Heart left ventricle (tissue), 16 donors: Measurements from ENCODE around the gene BMPR1A. TPM values are rescaled to one million over a fixed set of nuclear protein-coding genes. Genes with fewer than 3 reads are reported as not detected.

Experiments used
- ATAC-seq, 4 donors: fragments of 200-7000 bp; cut with Tn5 transposase; one replicate each; pipeline ENCODE4 v1.9.1; 2020 to 2022; ENCODE audit warnings: moderate library complexity in 4 of 4, mild to moderate bottlenecking in 3 of 4, moderate number of reproducible peaks in 1 of 4
- DNase-seq, 5 donors: peaks; one replicate each; pipeline ENCODE4 v3.0.0-alpha.2; 2020
- H3K27ac ChIP-seq, 12 donors: fragments of 200-600 bp; sonication (generic) in 4 of 12; one replicate each; pipeline versions ENCODE4 v1.5.0 to v1.8.0; 2016 to 2022; ENCODE audit warnings: mild to moderate bottlenecking in 2 of 12
- H3K27me3 ChIP-seq, 9 donors: fragments of 200-600 bp; sonication (generic) in 2 of 9; one replicate each; pipeline versions ENCODE4 v1.5.1 to v1.8.0; 2016 to 2022; ENCODE audit warnings: mild to moderate bottlenecking in 3 of 9
- H3K36me3 ChIP-seq, 9 donors: fragments of 200-600 bp; sonication (generic) in 2 of 9; one replicate each; pipeline versions ENCODE4 v1.5.0 to v1.8.0; 2018 to 2022; ENCODE audit warnings: mild to moderate bottlenecking in 2 of 9
- H3K4me1 ChIP-seq, 12 donors: fragments of 200-600 bp; sonication (generic) in 4 of 12; one replicate each; pipeline versions ENCODE4 v1.5.0 to v1.8.0; 2016 to 2022; ENCODE audit warnings: mild to moderate bottlenecking in 3 of 12
- H3K4me3 ChIP-seq, 12 donors: fragments of 200-600 bp; sonication (generic) in 4 of 12; one replicate each; pipeline versions ENCODE4 v1.5.0 to v1.8.0; 2017 to 2022; ENCODE audit warnings: mild to moderate bottlenecking in 9 of 12, moderate library complexity in 4 of 12
- H3K9me3 ChIP-seq, 12 donors: fragments of 200-600 bp; sonication (generic) in 4 of 12; one replicate each; pipeline versions ENCODE4 v1.5.0 to v1.8.0; 2016 to 2022; ENCODE audit warnings: mild to moderate bottlenecking in 1 of 12
- CTCF ChIP-seq, 12 donors: fragments of 200-600 bp; sonication (generic) in 4 of 12; IDR thresholded peaks; one replicate each; pipeline versions ENCODE4 v1.5.0 to v1.8.0; 2018 to 2022; ENCODE audit warnings: antibody characterized with exemption in 12 of 12, mild to moderate bottlenecking in 5 of 12
- POLR2A ChIP-seq, 2 donors: fragments of 450-650 bp; IDR thresholded peaks; one replicate each; pipeline ENCODE4 v1.6.1; 2017; ENCODE audit warnings: antibody characterized with exemption in 2 of 2, mild to moderate bottlenecking in 2 of 2, moderate library complexity in 2 of 2
- WGBS, 4 donors: extraction: QIAGEN DNeasy Blood & Tissue Kit in 2 of 4; methylation state at CpG; one replicate each; pipeline versions ENCODE4 v1.1.5 to v1.1.7; 2013 to 2018; 5-methylcytosine and 5-hydroxymethylcytosine counted together
- intact Hi-C, 10 donors: fragments of 100-400 bp; cut with DNase I; formaldehyde crosslinking; loops; one replicate each; pipeline versions ENCODE4 v1.11.1 to v1.14.2; 2022
- polyA plus RNA-seq, 2 donors: library from polyadenylated mRNA; stranded (reverse); fragments of 200-250 nt; gene quantifications; one replicate each; pipeline ENCODE4 v1.2.3, GENCODE V29; 2013
- total RNA-seq, 9 donors: library from RNA; depleted of rRNA in 2 of 9; stranded (reverse); fragments of >200 nt in 2 of 9; fragmentation: NEBNext Ultra II Directional in 3 of 9; extraction: Animal tissue kit (Norgen Biotek cat#: 25700) in 3 of 9; gene quantifications; one replicate each; pipeline versions ENCODE4 v1.1.0 to v1.2.4, GENCODE V29; 2016 to 2023
- donor health status: ischemic (EF 13 %, LVEDD 7.1; RV severe dilation, severe dysfunction).
- donor health status: healthy with polysubstance abuse.
- donor health status: DM: no; HTN: yes; CAD: no.
- donor health status: DM: no; HTN: no; CAD: no.
- donor health status: ischemic (EF 25% LVEDD 6.9; RV normal size, moderate dysfunction).
- donor health status: ischemic (EF 25% LVEDD 5.7; RV mildly dilated, moderate dysfunction).
- donor health status: healthy.
- donor health status: DM: yes; HTN: yes; CAD: no.
- donor health status: ischemic (EF 35%, LVEDD 5.7; RV mildly dilated, moderate dysfunction).
- donor health status: nonischemic (EF 11% LVEDD 7.7; RV severe dilation, severe dysfunction).
- donor health status: DM: yes; HTN: yes; CAD: no.
- donor health status: PGD.
- donor health status: ischemic (EF 29% LVEDD 5.4; RV normal size, mild dysfunction).
- donor health status: nonischemic (EF 23%, LVEDD 6.1; RV moderate dilation, normal function).

Gene BMPR1A
- total and polyA plus RNA-seq, 11 donors, result 6.3 to 72.0 (median 40.1) TPM

GRCh38 chr10:86954681-86955500 lies 198.5 kb downstream of the BMPR1A start:
- H3K27ac ChIP-seq, result peak overlapping the region; percentile 68 to 98 (median 90)
- H3K4me3 ChIP-seq, result peak overlapping the region; percentile 14 to 66 (median 57)
- DNase-seq (peak in 2 of 5 donors; percentile 24 to 29), ATAC-seq (no peak)
- peaks cover 0 to 4% (median 0%) of the 10 kb centered on the region in 9 donors for H3K36me3 ChIP-seq
- intact Hi-C loops, result no loop called here
- peaks cover 0 to 19% (median 1%) of the 10 kb centered on the region in 12 donors for H3K9me3 ChIP-seq
- H3K27me3 ChIP-seq, result no peaks in the 10 kb centered on the region
- peaks cover 2 to 81% (median 45%) of the 10 kb centered on the region in 12 donors for H3K4me1 ChIP-seq
- TF ChIP-seq POLR2A (IDR thresholded peaks at IDR 0.05), result no peak
- TF ChIP-seq CTCF (IDR thresholded peaks at IDR 0.05), result no peak
- 49 to 64% (median 55%) methylated on average over 10 to 13 of the region's 13 CpGs for WGBS, 4 donors

GRCh38 chr10:86955501-86956194 lies 199.2 kb downstream of the BMPR1A start:
- ATAC-seq (peak in 1 of 4 donors; percentile 28), DNase-seq (peak in 3 of 5 donors; percentile 56 to 68 (median 67))
- peaks cover 0 to 4% (median 0%) of the 10 kb centered on the region in 9 donors for H3K36me3 ChIP-seq
- peaks cover 5 to 83% (median 49%) of the 10 kb centered on the region in 12 donors for H3K4me1 ChIP-seq
- TF ChIP-seq POLR2A (IDR thresholded peaks at IDR 0.05), result peak in 1 of 2 donors; percentile 29
- no peak for TF ChIP-seq CTCF (IDR thresholded peaks at IDR 0.05)
- peaks cover 0 to 19% (median 1%) of the 10 kb centered on the region in 12 donors for H3K9me3 ChIP-seq
- peak overlapping the region; percentile 14 to 66 (median 57) for H3K4me3 ChIP-seq
- peak overlapping the region; percentile 79 to 98 (median 90) for H3K27ac ChIP-seq
- intact Hi-C loops, result no loop called here
- no peaks in the 10 kb centered on the region for H3K27me3 ChIP-seq
- 56 to 64% (median 57%) methylated on average over 14 to 16 of the region's 16 CpGs for WGBS, 4 donors

- DNase-seq (peak in 3 of 5 donors; percentile 7 to 37 (median 19)), ATAC-seq (no peak)
- intact Hi-C loops, result no loop called here
- TF ChIP-seq CTCF (IDR thresholded peaks at IDR 0.05) (no peak), POLR2A (IDR thresholded peaks at IDR 0.05) (no peak)
- Histone ChIP-seq H3K27me3 (no peaks in the 10 kb centered on the region), H3K4me3 (peak overlapping the region; percentile 9 to 66 (median 57)), H3K9me3 (peaks cover 0 to 19% (median 1%) of the 10 kb centered on the region in 12 donors), H3K36me3 (peaks cover 0 to 4% (median 0%) of the 10 kb centered on the region in 9 donors), H3K4me1 (peaks cover 6 to 79% (median 52%) of the 10 kb centered on the region in 12 donors), H3K27ac (peak overlapping the region; percentile 79 to 98 (median 90))
- 53 to 66% (median 58%) methylated on average over 5 to 7 of the region's 7 CpGs for WGBS, 4 donors
Measured at GRCh38 chr10:86956195-86956847, 199.9 kb downstream of the BMPR1A start.
